Left ventricle myocardium superior (tissue), 1 donor: Measurements from ENCODE around the gene MAP9. TPM values are rescaled to one million over a fixed set of nuclear protein-coding genes. Genes with fewer than 3 reads are reported as not detected.
"Not testable (repeated sequence)": the region's sequence is repeated elsewhere in the genome, so short reads cannot be mapped to it uniquely, and the experiment has no call there.

Source experiments
- ATAC-seq: fragments of 200-7000 bp; cut with Tn5 transposase; one replicate; pipeline ENCODE4 v1.9.1; 2020; ENCODE audit warnings: mild to moderate bottlenecking, moderate library complexity
- DNase-seq: peaks from one replicate; pipeline ENCODE4 v3.0.0-alpha.2; 2020
- intact Hi-C: fragments of 100-400 bp; cut with micrococcal nuclease; formaldehyde crosslinking; loops from one replicate; pipeline ENCODE4 v1.11.0; 2022
- long read RNA-seq: library from polyadenylated mRNA; unstranded; transcript quantifications from one replicate; pipeline ENCODE4 v2.0.0, GENCODE V29; 2021
- total RNA-seq: library from RNA; stranded (reverse); fragmentation: NEBNext Ultra II Directional; extraction: Animal tissue kit (Norgen Biotek cat#: 25700); gene quantifications from one replicate; pipeline ENCODE4 v1.2.1, GENCODE V29; 2021
- donor health status: DM: no; HTN: yes; CAD: no; lungs with severe emphysema.

The MAP9 gene
- total RNA-seq = 9.9 TPM
- long read RNA-seq, transcript MAP9-204 (11 exons, 1,644 nt) = major isoform, 8 of 15 reads
- long read RNA-seq, partial matches to known transcripts = 3 of 15 reads
- long read RNA-seq, other reads (novel, unspliced or antisense) = 3 of 15 reads

DNA sequence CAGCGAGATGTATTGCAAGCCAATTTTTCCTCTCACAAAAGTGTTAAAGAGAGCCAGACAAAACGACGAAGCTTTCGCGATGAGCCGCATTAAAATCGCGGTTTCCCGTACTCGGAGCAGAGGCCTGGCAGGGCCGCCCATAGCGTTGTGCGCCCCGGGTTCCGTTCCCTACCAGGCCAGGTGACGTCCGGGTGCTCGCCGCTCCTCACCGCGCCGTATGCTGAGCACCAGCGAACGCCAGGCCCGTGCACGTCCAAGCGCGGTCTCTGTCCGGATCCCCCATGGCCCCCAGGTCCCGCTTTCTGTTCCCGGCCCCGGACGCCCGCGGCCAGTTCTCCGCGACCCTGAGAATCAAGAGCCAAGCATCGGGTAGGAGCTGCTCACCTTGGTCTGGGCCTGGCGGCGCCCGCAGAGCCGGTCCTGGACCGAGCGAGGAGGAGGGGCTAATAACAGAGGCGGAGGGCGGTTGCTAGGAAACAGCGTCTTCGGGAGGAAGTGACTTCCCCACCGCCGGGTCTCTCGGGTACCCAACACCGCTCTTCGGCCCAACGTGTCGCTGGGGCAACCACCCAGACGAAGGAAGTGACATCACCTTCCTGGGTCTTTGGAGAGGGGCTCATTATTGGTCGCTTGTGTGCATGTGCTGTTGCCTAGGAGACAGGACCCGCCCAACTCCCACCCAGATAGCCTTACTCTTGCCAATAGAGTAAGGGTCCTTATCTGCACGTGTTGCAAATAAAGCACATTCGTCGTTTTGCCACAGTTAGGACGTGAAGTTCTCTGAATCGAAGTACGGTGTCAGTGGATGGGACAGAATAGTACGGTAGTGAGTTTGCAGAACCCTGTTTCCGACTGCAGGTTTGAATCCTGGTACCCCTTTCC, at the start of gene MAP9:
MAP9 (minus strand) TSS at position 579 of the 882 bp plus-strand sequence. CDS start 1,115 bp downstream, outside the sequence.
- peak; percentile 99 for ATAC-seq
- peak; percentile 89 for DNase-seq
- intact Hi-C loops = loop anchor here (10.0 kb wide), 1 partner anchor 822 kb away; the partner anchor contains the start of gene PLRG1

DNA sequence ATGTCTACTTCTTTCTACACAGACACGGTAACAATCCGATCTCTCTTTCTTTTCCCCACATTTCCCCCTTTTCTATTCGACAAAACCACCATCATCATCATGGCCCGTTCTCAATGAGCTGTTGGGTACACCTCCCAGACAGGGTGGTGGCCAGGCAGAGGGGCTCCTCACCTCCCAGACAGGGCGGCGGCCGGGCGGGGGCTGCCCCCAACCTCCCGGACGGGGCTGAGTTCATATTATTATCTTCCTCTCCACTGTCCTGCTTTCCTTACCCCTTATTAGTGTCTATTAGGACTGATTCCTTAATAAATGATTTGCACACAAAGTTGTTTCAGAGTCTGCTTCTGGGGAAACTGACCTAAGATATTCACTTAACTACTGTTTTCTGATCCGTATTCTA, 48.0 kb upstream of the MAP9 start:
- ATAC-seq, intact Hi-C loops, DNase-seq: not testable (repeated sequence)

DNA sequence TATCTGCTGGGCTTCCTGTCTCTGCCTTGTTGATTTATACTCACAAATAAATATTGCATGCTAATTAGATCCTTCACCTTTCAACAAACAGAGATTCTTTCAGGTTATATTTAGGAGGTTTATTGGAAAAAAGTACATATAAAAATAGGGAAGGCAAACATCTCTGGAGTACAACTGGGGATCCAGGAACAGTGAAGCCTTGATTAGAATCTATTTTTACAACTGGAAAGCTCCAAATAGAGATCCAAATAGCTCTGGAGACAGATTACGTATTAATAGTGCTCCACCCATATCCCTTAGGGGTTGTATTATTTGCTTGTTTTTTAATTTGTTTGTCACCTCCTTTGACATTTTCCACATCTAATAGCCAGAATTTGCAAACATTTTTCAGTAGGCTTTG, 46.9 kb upstream of the MAP9 start:
- intact Hi-C loops = no loop called here
- no peak for DNase-seq
- ATAC-seq = peak; percentile 50

DNA sequence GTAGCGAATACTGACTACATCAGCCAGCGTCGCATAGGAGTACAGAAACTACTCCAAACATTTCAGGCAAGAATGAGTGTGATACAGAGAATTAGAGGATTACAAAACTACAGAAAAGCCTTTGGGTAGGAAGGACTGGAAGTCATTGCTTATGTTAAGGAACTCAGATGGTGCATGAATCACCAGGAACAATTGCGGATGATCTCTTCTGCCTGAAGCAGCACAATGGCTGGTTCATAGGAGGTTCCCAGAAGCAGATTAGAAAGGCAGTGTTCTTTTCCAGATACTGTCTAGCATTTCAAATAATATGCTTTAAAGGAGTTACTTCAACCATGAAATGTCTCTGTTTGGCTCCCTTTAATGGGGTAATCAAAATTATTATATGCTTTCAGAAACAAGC, 42.5 kb upstream of the MAP9 start:
- DNase-seq (no peak), ATAC-seq (no peak)
- intact Hi-C loops = no loop called here

DNA sequence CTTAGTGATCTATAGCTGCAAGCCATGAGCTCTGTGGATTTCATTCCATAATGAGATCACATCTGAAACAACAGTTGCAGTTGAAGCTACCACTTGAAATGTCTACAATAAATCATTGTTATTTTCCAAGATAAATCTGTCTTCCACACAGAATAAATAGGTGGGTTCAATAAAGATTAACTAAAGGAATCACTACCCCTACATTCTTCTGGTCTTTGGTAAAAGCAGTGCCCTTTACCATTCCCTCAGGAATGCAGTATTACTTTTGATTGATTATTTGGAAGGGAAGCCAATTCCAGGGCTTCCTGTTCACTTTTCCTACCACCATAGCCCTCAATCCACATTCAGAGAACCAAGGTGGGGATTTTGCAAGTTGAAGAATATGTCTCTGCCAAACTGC, 38.9 kb upstream of the MAP9 start:
- ATAC-seq (no peak), DNase-seq (no peak)
- intact Hi-C loops = no loop called here

DNA sequence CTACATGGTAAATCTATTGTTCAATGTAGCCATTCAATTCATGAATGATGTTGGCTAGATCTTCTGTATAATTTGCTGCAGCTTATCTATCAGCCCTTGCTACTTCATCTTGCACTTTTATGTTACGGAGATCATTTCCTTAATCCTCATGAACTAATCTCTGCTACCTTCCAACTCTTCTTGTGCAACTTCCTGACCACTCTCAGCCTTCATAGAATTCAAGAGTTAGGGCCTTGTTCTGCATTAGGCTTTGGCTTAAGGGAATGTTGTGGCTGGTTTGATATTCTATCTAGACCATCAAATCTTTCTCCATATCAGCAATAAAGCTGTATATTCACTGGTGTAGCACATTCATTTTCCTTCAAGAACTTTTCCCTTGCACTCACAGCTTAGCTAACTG, 36.7 kb upstream of the MAP9 start:
- ATAC-seq (no peak), DNase-seq (no peak)
- intact Hi-C loops = no loop called here

DNA sequence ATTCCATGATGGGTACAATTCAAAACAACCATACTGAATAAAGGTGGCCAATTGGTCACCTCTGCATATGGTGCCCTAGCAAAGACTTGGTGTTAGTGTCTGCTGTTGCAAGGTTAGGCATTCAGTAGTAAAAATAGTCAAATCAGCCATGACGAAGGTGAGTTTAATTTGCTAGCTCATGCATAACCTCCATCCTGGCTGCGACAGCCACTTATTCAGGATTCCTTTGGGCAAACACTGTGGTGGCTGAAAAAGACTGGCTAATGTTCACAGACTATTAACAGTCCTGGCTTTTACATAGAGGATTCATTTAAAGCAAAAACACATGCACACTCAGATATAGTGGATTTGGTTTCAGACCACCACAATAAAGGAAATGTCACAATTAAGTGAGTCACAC, 34.8 kb upstream of the MAP9 start:
- intact Hi-C loops = no loop called here
- ATAC-seq (no peak), DNase-seq (no peak)

DNA sequence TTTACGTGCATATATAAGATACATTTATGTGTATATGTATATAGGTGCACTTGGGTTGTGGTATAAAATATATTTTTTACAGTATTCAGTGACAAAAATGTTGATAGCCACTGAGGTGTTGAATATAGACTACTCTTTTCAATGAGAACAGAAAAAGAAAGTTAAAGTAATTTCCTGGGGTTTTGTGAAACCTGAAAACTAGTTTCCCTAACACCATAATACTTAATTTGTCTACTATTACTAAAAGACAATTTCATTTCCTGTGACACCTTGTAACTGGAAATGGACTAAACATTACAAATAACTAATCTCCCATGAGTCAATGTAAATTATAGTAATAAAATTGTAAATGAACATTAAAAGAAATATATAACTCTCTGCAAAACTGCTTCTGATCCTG, 32.0 kb upstream of the MAP9 start:
- DNase-seq (no peak), ATAC-seq (no peak)
- intact Hi-C loops = loop anchor here (10.0 kb wide), 1 partner anchor 376 kb away; no protein-coding TSS in a partner anchor

DNA sequence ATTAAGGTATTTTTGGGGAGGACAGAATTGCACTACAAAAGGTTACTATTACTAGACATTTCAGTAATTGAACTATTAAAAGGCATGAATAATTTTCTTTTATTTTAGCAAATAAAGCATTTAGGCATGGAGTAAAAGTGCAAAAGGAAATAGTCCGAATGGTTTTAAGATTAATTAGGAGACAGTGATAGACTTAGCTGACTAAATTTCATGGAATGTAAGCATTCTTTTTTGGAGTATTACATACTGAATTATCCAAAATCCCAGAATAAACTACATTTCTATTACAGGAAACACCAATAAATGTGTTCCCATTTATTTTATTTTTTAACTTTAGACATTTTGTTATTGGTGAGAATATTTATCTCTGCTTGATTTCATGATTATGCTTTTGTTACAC, 30.7 kb upstream of the MAP9 start:
- ATAC-seq (no peak), DNase-seq (no peak)
- intact Hi-C loops = loop anchor here (10.0 kb wide), 1 partner anchor 377 kb away; no protein-coding TSS in a partner anchor

DNA sequence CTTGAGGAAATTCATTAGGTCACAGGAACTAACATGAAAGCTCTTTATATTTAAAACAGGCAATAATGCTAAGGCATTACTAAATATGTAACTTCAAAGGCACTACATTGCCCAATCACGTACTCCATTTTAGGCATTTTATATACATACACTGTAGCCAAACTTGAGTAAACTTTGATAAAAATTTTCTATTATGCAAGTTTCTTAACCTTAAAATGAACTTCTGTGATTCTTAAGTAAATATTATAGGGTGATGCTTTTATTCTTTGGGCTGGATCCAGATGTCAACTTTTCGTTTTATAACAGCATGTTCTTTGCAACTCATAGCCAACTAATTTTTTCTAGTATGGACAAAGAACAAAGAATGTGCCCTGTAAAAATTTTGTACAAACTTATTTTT, 28.3 kb upstream of the MAP9 start:
- ATAC-seq = no peak
- DNase-seq = no peak
- intact Hi-C loops = loop anchor here (10.0 kb wide), 1 partner anchor 380 kb away; no protein-coding TSS in a partner anchor

DNA sequence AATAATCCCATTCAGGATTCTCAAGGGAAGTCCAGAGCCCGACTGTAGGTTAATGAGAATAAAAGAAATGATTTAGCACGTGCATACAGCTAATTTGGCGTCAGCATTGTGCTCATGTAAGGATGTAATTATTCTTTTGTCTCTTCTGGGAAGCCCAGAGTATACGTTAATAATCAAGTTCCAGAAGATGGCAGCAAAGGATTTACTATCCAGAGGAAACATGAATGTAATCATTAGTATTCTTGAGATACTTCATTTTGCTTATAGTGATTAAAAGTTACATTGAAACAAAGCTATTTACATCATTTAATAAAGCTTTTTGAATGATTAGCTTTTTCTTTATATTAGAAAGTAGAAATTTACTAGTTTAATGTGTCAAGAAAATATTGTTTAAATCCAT, 27.1 kb upstream of the MAP9 start:
- intact Hi-C loops = loop anchor here (10.0 kb wide), 1 partner anchor 381 kb away; no protein-coding TSS in a partner anchor
- ATAC-seq = peak; percentile 57
- no peak for DNase-seq

DNA sequence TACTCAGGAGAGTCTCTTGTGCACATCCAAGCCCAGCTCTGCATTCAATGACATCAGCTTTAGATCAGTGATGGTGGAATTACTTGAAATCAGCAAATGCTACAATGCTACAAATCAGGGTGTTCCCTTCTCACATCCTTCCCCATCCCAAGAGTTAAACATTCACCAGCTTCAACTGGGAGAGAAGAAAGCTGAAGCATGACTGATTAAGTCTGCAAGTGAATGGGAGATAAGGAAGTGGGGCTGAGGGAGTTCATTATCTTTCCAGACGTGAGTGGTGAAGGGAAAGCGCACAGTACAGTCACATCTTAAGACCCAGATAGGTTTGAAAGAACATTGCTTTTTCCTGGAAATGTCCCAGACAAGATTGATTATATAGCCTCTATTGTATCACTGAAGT, 26.2 kb upstream of the MAP9 start:
- ATAC-seq = no peak
- intact Hi-C loops = loop anchor here (10.0 kb wide), 1 partner anchor 382 kb away; no protein-coding TSS in a partner anchor
- no peak for DNase-seq

DNA sequence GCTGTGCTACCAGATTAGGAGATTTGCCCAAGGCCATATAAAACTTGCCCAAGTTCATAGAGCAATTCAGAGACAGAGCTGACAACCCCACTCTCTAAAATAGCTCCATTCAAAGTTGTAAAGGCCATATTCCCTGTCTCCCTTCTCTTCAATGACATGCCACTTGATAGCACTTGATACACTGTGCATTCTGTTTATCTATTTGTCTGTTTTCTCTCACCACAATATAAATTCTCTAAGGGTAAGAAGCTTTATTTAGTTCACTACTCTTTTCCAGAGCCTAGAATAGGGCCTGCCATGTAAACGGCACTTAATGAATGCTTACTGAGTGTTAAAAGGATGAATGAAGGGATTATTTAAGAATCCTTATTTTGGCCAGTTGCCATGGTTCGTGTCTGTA, 24.1 kb upstream of the MAP9 start:
- DNase-seq (no peak), ATAC-seq (peak; percentile 62)
- intact Hi-C loops = loop anchor here (10.0 kb wide), 1 partner anchor 384 kb away; no protein-coding TSS in a partner anchor

DNA sequence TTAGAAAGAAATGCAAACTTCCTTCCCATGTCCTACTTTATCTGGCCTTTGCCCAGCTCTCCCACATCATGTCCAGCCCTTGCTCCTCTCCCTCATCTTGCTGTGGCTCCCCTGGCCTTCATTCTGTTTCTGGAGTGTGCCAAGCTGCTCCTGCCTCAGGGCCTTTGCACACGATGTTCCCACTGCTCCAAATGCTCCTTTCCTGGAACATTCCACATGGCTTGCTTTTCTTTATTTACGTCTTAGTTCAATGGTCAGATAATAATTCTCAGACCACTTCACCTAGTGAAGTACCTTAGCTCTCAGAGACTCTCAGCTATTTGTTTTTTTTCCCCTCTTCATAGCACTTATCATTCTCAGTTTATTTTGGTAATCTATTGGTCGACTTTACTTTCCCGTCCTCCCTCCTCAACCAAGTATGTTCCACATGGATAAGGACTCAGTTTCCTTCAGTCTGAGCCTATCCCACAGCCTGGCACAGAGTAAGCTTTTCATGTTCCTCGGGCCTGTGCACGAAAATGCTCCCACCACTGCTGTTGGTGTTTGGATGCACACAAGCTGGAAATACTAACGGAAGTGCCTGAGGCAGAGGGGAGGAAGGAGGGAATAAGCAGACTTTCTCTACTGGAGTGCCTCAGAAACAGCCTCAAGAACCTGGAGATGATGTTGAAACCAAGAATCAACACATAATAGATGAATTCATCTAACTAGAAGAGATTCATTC, 23.4 kb upstream of the MAP9 start:
- DNase-seq (no peak), ATAC-seq (no peak)
- intact Hi-C loops = loop anchor here (10.0 kb wide), 1 partner anchor 385 kb away; no protein-coding TSS in a partner anchor

DNA sequence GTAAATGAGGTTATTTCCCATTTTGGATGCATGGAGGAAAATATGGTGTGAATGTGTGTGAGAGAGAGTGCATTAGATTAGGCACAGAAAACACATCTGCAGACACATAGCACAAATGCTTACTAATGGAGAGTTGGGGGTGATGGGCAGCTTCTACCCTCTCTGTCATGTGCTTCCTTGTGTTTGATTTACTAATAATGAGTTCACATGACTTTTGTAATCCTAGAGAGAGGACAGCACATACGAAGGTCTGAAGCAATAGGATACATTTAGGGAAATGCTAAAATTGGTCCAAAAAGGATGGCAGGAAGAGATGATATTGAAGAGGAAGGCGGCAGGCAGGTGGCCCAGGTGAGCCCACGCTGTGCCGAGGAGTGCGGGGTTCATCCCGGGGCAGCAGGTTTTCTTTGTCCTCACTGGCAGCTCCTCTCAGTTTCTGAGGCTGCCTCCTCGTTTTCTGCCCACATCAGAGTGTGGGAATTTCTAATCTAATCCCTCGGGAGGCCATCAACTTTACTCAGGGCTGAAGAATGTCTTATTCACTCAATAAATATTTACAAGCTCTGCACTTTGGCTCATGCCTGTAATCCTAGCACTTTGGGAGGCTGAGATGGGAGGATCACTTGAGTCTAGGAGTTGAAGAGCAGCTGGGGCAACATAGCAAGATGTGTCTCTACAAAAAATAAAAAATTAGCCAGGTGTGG, 15.9 kb upstream of the MAP9 start:
- DNase-seq = no peak
- no peak for ATAC-seq
- intact Hi-C loops = no loop called here

DNA sequence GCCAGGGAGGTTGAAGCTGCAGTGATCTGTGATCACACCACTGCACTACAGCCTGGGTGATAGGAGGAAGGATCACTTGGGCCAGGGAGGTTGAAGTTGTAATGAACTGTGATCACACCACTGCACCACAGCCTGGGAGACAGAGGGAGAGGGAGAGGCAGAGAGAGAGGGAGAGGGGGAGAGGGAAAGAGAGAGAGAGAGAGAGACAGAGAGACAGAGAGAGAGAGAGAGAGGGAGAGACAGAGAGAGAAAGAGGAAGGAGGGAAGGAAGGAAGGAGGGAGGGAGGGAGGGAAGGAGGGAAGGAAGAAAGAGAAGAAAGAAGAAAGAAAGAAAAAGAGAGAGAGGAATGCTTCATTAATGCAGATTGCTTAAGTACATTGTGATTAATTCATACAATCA, 15.2 kb upstream of the MAP9 start:
- DNase-seq (no peak), ATAC-seq (no peak)
- intact Hi-C loops = no loop called here

DNA sequence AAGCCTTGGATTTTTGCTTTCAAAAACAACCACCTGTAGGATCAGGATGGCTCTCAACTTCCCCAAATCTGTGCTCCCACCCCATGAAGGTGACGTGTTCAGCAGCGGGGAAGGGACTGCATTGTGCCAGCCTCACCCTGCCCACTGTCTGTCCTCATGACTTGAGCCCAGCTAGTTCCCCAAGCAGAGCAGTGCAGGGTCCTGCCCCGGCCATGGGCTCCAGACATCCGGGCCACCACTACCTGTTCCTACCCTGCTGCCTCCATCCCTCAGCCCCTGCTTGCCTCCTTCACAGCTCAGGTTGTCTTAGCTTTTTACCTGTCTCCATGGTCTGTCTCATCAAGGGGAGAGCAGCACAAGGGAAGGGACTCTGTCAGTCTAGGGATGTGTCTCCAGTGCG, 11.4 kb upstream of the MAP9 start:
- no peak for DNase-seq
- no peak for ATAC-seq
- intact Hi-C loops = no loop called here

DNA sequence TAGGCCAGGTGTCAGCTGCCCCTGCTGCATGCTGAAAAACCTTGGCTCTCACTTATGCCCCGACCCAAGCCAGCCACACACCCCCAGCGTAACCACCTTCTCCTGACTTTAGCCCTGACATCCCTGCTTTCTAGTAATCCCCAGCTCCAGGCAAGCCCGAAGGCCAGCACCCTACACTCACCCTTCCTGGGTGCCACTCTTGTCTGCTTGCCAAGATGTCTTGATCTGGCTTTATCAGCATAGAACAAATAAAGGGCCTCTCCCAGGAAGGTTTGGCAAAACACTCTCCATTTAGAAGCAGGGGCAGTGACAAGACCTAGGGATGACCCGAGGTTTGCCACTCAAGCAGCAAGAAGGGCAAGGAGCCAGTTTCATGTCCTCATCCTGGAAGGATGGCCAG, 6.8 kb upstream of the MAP9 start:
- no peak for DNase-seq
- intact Hi-C loops = no loop called here

DNA sequence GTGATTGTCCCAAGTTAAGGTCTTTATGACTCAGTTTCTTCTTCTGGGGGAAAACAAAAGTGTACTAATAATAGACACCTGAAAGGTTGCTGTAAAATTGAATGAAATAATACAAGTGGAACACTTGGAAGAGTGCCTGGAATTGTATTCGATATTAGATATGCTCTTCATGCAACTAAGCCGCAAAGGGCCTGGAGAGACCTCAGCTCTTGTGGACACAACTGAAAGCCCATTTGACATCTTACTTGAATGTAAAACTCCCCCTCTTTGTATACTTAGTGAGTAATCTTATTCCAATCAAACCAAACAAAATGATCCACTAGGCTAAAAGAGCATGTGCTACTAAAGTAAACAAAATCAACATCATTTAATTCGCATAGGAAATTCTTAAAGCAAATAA, 511 bp upstream of the MAP9 start:
- intact Hi-C loops = loop anchor here (10.0 kb wide), 1 partner anchor 822 kb away; the partner anchor contains the start of gene PLRG1
- ATAC-seq (no peak), DNase-seq (no peak)

More for the DNA sequence above, 6.8 kb upstream of the MAP9 start:
- no peak for ATAC-seq
